ENCODE results near the gene WDFY4. TPM values are rescaled to one million over a fixed set of nuclear protein-coding genes. Genes with fewer than 3 reads are reported as not detected.

The WDFY4 gene
- total and polyA plus RNA-seq, 2 of the 13 experiments (the other 11 are each of a cell fraction or from before 2014, with no cell fraction given) = not detected

GRCh38 chr10:48774416-48775205 is 89.9 kb downstream of the WDFY4 start (continued):
- TF ChIP-seq SKIL (CRISPR knock-in tag; IDR thresholded peaks at IDR 0.05; ENCODE audit: borderline replicate concordance) (no peak), YEATS2 (CRISPR knock-in tag; IDR thresholded peaks at IDR 0.05; ENCODE audit: borderline replicate concordance) (no peak)
- TF ChIP-seq, protein P1, sequence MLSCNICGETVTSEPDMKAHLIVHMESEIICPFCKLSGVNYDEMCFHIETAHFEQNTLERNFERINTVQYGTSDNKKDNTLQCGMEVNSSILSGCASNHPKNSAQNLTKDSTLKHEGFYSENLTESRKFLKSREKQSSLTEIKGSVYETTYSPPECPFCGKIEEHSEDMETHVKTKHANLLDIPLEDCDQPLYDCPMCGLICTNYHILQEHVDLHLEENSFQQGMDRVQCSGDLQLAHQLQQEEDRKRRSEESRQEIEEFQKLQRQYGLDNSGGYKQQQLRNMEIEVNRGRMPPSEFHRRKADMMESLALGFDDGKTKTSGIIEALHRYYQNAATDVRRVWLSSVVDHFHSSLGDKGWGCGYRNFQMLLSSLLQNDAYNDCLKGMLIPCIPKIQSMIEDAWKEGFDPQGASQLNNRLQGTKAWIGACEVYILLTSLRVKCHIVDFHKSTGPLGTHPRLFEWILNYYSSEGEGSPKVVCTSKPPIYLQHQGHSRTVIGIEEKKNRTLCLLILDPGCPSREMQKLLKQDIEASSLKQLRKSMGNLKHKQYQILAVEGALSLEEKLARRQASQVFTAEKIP (CRISPR knock-in tag; IDR thresholded peaks at IDR 0.05; ENCODE audit: borderline replicate concordance) = no peak

- no TSS peak for BruUV-seq (replicated peaks)
- Histone ChIP-seq H2AFZ (ENCODE audit: low read length) (no peak overlapping the region), H3K9ac (ENCODE audit: insufficient read depth, low read depth, low read length) (no peak overlapping the region), H3K36me3 (replicated peaks in 1 of 2; ENCODE audit: control insufficient read depth in 1 of 2, insufficient read depth in 2 of 2, low read length in 2 of 2) (no peaks in the 10 kb centered on the region), H3K27me3 (ENCODE audit: control insufficient read depth in 1 of 2, insufficient read depth in 2 of 2, low read length in 2 of 2) (0 out of 5 replicates have a peak, but pooled peaks cover 1 to 3% of the 10 kb centered on the region in 2 experiments), H4K20me1 (ENCODE audit: insufficient read depth, low read length) (no peaks in the 10 kb centered on the region), H3K4me2 (ENCODE audit: low read depth, low read length) (no peak overlapping the region), H3K79me2 (ENCODE audit: insufficient read depth, low read length) (no peaks in the 10 kb centered on the region), H3K4me1 (ENCODE audit: insufficient read depth, low read length) (no peaks in the 10 kb centered on the region), H3K4me3 (replicated peaks in 1 of 3; ENCODE audit: insufficient read depth in 1 of 3, low read depth in 2 of 3, low read length in 3 of 3) (no peak overlapping the region), H3K9me3 (ENCODE audit: low read length) (no peaks in the 10 kb centered on the region), H3K27ac (ENCODE audit: extremely low read length, insufficient read depth, low read length) (no peak overlapping the region)
- DNase-seq (ENCODE audit: low spot score) = no peak
- ChIA-PET POLR2A (no interaction called here), CTCF (ENCODE audit: low intra/inter-chr PET ratio, low total read pairs) (no interaction called here)
- in situ Hi-C loops (cut with HindIII; ENCODE audit: extremely low pct_ligation_motif_present, low pct_unique_long_range_greater_than_20kb) = no loop called here
- 21% methylated on average over 4 of the region's 4 CpGs for WGBS (ENCODE audit: low lambda C conversion rate)
- ATAC-seq = no peak
- intact Hi-C loops (cut with micrococcal nuclease; ENCODE audit: unreplicated experiment) = no loop called here
- FAIRE-seq = no peak
- no peak for TF ChIP-seq AHR (CRISPR knock-in tag; IDR thresholded peaks at IDR 0.05)
- TF ChIP-seq JDP2 (CRISPR knock-in tag; IDR thresholded peaks at IDR 0.05; ENCODE audit: borderline replicate concordance) = no peak
- no peak for TF ChIP-seq ZBTB25 (CRISPR knock-in tag; IDR thresholded peaks at IDR 0.05)
- TF ChIP-seq BORCS8-MEF2B (CRISPR knock-in tag; IDR thresholded peaks at IDR 0.05) = no peak
- no peak for TF ChIP-seq GRHL1 (CRISPR knock-in tag; conservative IDR thresholded peaks at IDR 0.05)
- TF ChIP-seq ZBTB49 (CRISPR knock-in tag; IDR thresholded peaks at IDR 0.05; ENCODE audit: borderline replicate concordance) = no peak
- TF ChIP-seq DNMT3B (CRISPR knock-in tag; conservative IDR thresholded peaks at IDR 0.05) = no peak
These were observed 90.5 kb downstream of the WDFY4 start for GRCh38 chr10:48775206-48775517.

All from HepG2 (cell line).